ENCODE data around the gene FXYD6. TPM values are rescaled to one million over a fixed set of nuclear protein-coding genes. Genes with fewer than 3 reads are reported as not detected.
A peak's percentile ranks its signal among the peaks of the same experiment; 100 is the strongest.

FXYD6 gene
- total RNA-seq, 4 donors from 2014 or later = 21.5 to 79.9 (median 25.6) TPM

- no peak for TF ChIP-seq CTCF (IDR thresholded peaks at IDR 0.05)
- no peak for DNase-seq (ENCODE audit: low spot score)
- ATAC-seq (ENCODE audit: low FRiP score) = no peak
These were observed 34.6 kb upstream of the FXYD6 start for GRCh38 chr11:117910941-117911655.

- TF ChIP-seq CTCF (IDR thresholded peaks at IDR 0.05) = no peak
- no peak for DNase-seq (ENCODE audit: low spot score)
- no peak for ATAC-seq (ENCODE audit: low FRiP score)
These were observed 34.1 kb upstream of the FXYD6 start for GRCh38 chr11:117910525-117910924.

- no peak for DNase-seq (ENCODE audit: low spot score)
- no peak for TF ChIP-seq CTCF (IDR thresholded peaks at IDR 0.05)
- no peak for ATAC-seq (ENCODE audit: low FRiP score)
These were observed 33.3 kb upstream of the FXYD6 start for GRCh38 chr11:117909611-117910382.

- DNase-seq (ENCODE audit: low spot score) (no peak), ATAC-seq (ENCODE audit: low FRiP score) (no peak)
- no peak for TF ChIP-seq CTCF (IDR thresholded peaks at IDR 0.05)
These were observed 32.6 kb upstream of the FXYD6 start for GRCh38 chr11:117908959-117909610.

GRCh38 chr11:117908109-117908895 lies 31.8 kb upstream of the FXYD6 start:
- no peak for DNase-seq (ENCODE audit: low spot score)
- TF ChIP-seq CTCF (IDR thresholded peaks at IDR 0.05) = no peak
- ATAC-seq (ENCODE audit: low FRiP score) = no peak

- peak; percentile 97 for ATAC-seq (ENCODE audit: low FRiP score)
- no peak for TF ChIP-seq CTCF (IDR thresholded peaks at IDR 0.05)
- peak; percentile 91 for DNase-seq (ENCODE audit: low spot score)
These were observed 31.0 kb upstream of the FXYD6 start for GRCh38 chr11:117907276-117908108.
